Upper lobe of left lung (tissue), 6 donors: Measurements from ENCODE around the gene PPP2R2D. TPM values are rescaled to one million over a fixed set of nuclear protein-coding genes. Genes with fewer than 3 reads are reported as not detected.

Experiments
- ATAC-seq, 2 donors: fragments of 200-7000 bp; cut with Tn5 transposase; one replicate each; pipeline ENCODE4 v1.9.1; 2022; ENCODE audit warnings: mild to moderate bottlenecking in 2 of 2, moderate library complexity in 2 of 2; ENCODE audit not compliant: low FRiP score in 2 of 2
- DNase-seq, 2 donors: peaks; one replicate each; pipeline ENCODE4 v3.0.0-alpha.2; 2019 to 2020
- H3K27ac ChIP-seq, 4 donors: fragments of 200-600 bp; sonication (generic); one replicate each; pipeline ENCODE4 v1.5.1; 2016 to 2019
- H3K27me3 ChIP-seq, 4 donors: fragments of 200-600 bp; sonication (generic); one replicate each; pipeline ENCODE4 v1.5.1; 2017 to 2019
- H3K36me3 ChIP-seq, 4 donors: fragments of 200-600 bp; sonication (generic); one replicate each; pipeline ENCODE4 v1.5.1; 2016 to 2019
- H3K4me1 ChIP-seq, 4 donors: fragments of 200-600 bp; sonication (generic); one replicate each; pipeline ENCODE4 v1.5.1; 2018 to 2019
- H3K4me3 ChIP-seq, 4 donors: fragments of 200-600 bp; sonication (generic); one replicate each; pipeline ENCODE4 v1.5.1; 2017 to 2019; ENCODE audit warnings: mild to moderate bottlenecking in 2 of 4, moderate library complexity in 1 of 4
- H3K9me3 ChIP-seq, 4 donors: fragments of 200-600 bp; sonication (generic); one replicate each; pipeline ENCODE4 v1.5.1; 2018 to 2019
- EP300 ChIP-seq, 4 donors: sonication (generic); formaldehyde crosslinking; IDR thresholded peaks; one replicate each; pipeline ENCODE4 v1.5.1; 2017; ENCODE audit warnings: antibody characterized with exemption in 4 of 4, control low read depth in 2 of 4
- POLR2A ChIP-seq, 4 donors: fragments of 450-650 bp; IDR thresholded peaks; one replicate each; pipeline ENCODE4 v1.5.1; 2016 to 2017; ENCODE audit warnings: antibody characterized with exemption in 4 of 4, mild to moderate bottlenecking in 2 of 4
- POLR2AphosphoS5 ChIP-seq, 2 donors: sonication (generic); formaldehyde crosslinking; IDR thresholded peaks; one replicate each; pipeline ENCODE4 v1.5.1; 2017; ENCODE audit warnings: antibody characterized with exemption in 2 of 2
- WGBS, 2 donors: methylation state at CpG; one replicate each; pipeline ENCODE4 v1.1.5; 2017 to 2018; 5-methylcytosine and 5-hydroxymethylcytosine counted together
- total RNA-seq, 6 donors: library from RNA; depleted of rRNA in 4 of 6; stranded (reverse); fragments of >200 nt in 4 of 6; gene quantifications; one replicate each; pipeline versions ENCODE4 v1.1.0 to v1.2.1, GENCODE V29; 2016 to 2021
- TF ChIP-seq, protein P1 (sequence below), 6 experiments: fragments of 450-650 bp in 4 of 6; fragments of 200-600 bp in 2 of 6; sonication (generic) in 2 of 6; IDR thresholded peaks; one replicate each; pipeline ENCODE4 v1.5.1; 2016 to 2019; ENCODE audit warnings: antibody characterized with exemption in 6 of 6
- donor health status: DM: no; HTN: no; CAD: no; lungs with moderate emphysema.
- donor health status: DM: no; HTN: yes; CAD: no; lungs with severe emphysema.

Gene PPP2R2D
- total RNA-seq, 6 donors from 2014 or later, result 20.5 to 60.8 (median 28.7) TPM

DNA sequence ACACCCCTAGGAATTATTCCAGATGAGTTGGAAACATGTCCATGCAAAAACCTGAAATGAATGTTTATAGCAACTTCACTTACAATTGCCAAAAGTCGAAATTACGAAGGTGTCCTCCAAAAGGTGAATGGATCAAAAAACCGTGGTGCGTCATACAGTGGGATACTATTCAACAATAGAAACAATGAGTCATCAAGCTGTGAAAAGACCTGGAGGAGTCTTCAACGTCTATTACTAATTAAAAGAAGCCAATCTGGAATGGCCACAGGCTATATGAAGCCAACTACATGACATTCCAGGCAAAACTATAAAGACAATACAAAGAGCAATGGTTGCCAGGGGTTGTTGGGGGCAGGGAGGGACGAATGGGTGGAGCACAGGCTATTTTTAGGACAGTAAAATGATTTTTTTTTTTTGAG lies 12.6 kb upstream of the PPP2R2D start:
- ATAC-seq (no peak), DNase-seq (no peak)
- 74 to 78% methylated on average over 6 of the region's 6 CpGs for WGBS, 2 donors
- H3K9me3 ChIP-seq, result no peaks in the 10 kb centered on the region
- no peak overlapping the region for H3K27ac ChIP-seq
- TF ChIP-seq POLR2AphosphoS5 (IDR thresholded peaks at IDR 0.05) (no peak), EP300 (IDR thresholded peaks at IDR 0.05) (no peak), POLR2A (IDR thresholded peaks at IDR 0.05) (no peak)
- TF ChIP-seq, protein P1, sequence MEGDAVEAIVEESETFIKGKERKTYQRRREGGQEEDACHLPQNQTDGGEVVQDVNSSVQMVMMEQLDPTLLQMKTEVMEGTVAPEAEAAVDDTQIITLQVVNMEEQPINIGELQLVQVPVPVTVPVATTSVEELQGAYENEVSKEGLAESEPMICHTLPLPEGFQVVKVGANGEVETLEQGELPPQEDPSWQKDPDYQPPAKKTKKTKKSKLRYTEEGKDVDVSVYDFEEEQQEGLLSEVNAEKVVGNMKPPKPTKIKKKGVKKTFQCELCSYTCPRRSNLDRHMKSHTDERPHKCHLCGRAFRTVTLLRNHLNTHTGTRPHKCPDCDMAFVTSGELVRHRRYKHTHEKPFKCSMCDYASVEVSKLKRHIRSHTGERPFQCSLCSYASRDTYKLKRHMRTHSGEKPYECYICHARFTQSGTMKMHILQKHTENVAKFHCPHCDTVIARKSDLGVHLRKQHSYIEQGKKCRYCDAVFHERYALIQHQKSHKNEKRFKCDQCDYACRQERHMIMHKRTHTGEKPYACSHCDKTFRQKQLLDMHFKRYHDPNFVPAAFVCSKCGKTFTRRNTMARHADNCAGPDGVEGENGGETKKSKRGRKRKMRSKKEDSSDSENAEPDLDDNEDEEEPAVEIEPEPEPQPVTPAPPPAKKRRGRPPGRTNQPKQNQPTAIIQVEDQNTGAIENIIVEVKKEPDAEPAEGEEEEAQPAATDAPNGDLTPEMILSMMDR (IDR thresholded peaks at IDR 0.05), result no peak
- no peak overlapping the region for H3K4me3 ChIP-seq
- H3K4me1 ChIP-seq, result peaks cover 0 to 7% (median 6%) of the 10 kb centered on the region in 4 donors
- H3K27me3 ChIP-seq, result peaks cover 0 to 5% (median 0%) of the 10 kb centered on the region in 4 donors
- H3K36me3 ChIP-seq, result no peaks in the 10 kb centered on the region

DNA sequence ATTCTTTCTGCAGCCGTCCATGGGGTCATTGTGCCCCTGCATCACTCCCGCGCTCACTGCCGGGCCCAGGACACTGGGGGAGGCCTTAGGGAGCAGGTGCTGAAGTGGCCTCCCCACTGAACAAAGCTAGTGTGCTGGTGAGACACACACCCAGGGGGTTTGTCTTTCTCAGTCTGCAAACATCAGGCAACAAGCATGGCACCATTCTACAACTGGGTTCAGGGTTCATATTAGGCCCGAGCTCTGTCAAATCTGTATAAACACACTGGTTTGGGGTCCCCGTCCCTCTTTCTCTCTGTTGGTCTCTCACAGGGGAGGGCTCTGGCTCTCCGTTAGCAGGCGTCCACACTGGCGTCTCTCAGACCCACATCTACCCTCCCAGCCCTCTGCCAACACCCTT lies 11.1 kb upstream of the PPP2R2D start:
- Histone ChIP-seq H3K27me3 (peaks cover 0 to 5% (median 0%) of the 10 kb centered on the region in 4 donors), H3K9me3 (no peaks in the 10 kb centered on the region)
- 92 to 95% methylated on average over 8 to 9 of the region's 9 CpGs for WGBS, 2 donors

DNA sequence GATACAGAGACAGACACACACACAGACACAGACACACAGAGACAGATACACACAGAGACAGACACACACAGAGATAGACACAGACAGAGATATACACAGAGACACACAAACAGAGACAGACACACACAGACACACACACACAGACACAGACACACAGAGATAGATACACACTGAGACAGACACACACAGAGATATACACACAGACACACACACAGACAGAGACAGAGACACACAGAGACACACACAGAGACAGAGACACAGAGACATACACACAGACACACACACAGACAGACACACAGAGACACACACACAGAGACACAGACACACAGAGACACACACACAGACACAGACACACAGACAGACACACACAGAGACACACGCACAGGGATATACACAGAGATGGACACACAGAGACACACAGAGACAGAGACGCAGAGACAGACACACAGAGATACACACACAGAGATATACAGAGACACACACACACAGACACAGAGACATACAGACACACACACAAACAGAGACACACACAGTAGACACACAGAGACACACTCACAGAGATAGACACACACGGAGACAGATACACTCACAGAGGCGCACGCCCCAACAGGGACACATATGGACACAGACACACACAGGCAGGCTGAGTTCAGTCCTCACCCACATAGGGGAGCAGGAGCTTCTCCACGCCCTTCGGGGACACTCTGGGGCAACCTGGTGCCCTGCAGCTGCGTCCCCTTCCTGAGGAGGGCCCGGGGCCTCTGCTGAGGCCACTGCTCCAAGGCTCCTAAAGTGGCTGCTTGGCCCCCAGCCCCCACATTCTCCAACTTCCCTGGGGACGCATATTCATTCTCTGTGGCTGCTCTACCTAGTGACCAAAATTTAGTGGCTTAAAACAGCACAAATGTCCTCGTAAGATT lies 10.3 kb upstream of the PPP2R2D start:
- Histone ChIP-seq H3K27ac (no peak overlapping the region), H3K4me1 (peaks cover 0 to 3% (median 2%) of the 10 kb centered on the region in 4 donors), H3K9me3 (no peaks in the 10 kb centered on the region), H3K27me3 (peaks cover 0 to 5% (median 0%) of the 10 kb centered on the region in 4 donors), H3K4me3 (no peak overlapping the region), H3K36me3 (no peaks in the 10 kb centered on the region)
- DNase-seq, result no peak
- TF ChIP-seq EP300 (IDR thresholded peaks at IDR 0.05) (no peak), POLR2AphosphoS5 (IDR thresholded peaks at IDR 0.05) (no peak)
- TF ChIP-seq, protein P1 (IDR thresholded peaks at IDR 0.05), result no peak
- ATAC-seq, result no peak
- WGBS, 2 donors, result 84 to 88% methylated on average over 9 to 10 of the region's 11 CpGs

More for the DNA sequence above, 11.1 kb upstream of the PPP2R2D start:
- peaks cover 0 to 7% (median 6%) of the 10 kb centered on the region in 4 donors for H3K4me1 ChIP-seq
- ATAC-seq, result no peak
- TF ChIP-seq, protein P1 (IDR thresholded peaks at IDR 0.05), result no peak
- no peak for TF ChIP-seq EP300 (IDR thresholded peaks at IDR 0.05)
- no peak for TF ChIP-seq POLR2A (IDR thresholded peaks at IDR 0.05)
- no peak for TF ChIP-seq POLR2AphosphoS5 (IDR thresholded peaks at IDR 0.05)
- H3K4me3 ChIP-seq, result no peak overlapping the region
- H3K36me3 ChIP-seq, result no peaks in the 10 kb centered on the region
- DNase-seq, result no peak
- H3K27ac ChIP-seq, result no peak overlapping the region

DNA sequence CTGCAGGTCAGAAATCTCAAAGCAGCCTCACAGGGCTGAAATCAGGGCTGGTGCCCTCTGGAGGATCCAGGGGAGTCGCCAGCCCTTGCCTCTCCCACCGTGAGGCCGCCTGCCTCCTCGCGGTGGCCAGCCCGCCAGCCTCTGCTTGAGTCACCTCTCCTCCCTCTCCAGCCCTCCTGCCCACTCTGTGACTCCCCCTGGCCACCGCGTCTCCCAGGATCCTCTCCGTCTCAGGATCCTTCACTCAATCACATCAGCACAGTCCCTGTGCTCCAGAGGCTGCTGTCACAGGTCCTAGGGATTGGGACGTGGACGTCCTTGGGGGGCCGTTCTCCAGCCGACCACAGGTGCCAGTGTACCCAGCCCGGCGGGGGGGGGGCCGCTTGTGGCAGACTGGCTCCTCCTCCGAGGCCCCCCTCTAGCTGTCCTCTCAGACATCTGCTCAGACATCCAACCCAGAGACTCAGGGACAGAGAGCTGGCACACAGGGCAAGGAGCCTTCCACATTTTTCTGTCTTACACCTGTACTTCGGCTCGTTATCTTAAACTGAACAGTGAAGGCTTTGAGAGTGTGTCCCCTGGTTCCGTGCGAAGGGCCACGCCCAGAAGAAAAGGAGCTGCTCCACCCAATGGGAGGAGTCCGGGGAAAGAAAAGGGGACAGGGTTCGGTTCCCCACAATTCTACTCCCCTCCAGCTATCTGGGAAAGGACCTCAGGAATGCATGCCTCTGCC lies 9.4 kb upstream of the PPP2R2D start:
- WGBS, 2 donors, result 42 to 60% methylated on average over 18 to 24 of the region's 24 CpGs
- no peak for TF ChIP-seq EP300 (IDR thresholded peaks at IDR 0.05)
- TF ChIP-seq, protein P1 (IDR thresholded peaks at IDR 0.05), result no peak
- no peak for TF ChIP-seq POLR2A (IDR thresholded peaks at IDR 0.05)
- TF ChIP-seq POLR2AphosphoS5 (IDR thresholded peaks at IDR 0.05), result no peak
- Histone ChIP-seq H3K9me3 (no peaks in the 10 kb centered on the region), H3K27ac (no peak overlapping the region), H3K36me3 (no peaks in the 10 kb centered on the region), H3K4me3 (no peak overlapping the region), H3K4me1 (no peaks in the 10 kb centered on the region), H3K27me3 (peaks cover 0 to 5% (median 0%) of the 10 kb centered on the region in 4 donors)
- ATAC-seq, result no peak
- DNase-seq, result no peak
